ENCODE results near the gene RBP7.
A peak's percentile ranks its signal among the peaks of the same experiment; 100 is the strongest.

Gene RBP7

DNA sequence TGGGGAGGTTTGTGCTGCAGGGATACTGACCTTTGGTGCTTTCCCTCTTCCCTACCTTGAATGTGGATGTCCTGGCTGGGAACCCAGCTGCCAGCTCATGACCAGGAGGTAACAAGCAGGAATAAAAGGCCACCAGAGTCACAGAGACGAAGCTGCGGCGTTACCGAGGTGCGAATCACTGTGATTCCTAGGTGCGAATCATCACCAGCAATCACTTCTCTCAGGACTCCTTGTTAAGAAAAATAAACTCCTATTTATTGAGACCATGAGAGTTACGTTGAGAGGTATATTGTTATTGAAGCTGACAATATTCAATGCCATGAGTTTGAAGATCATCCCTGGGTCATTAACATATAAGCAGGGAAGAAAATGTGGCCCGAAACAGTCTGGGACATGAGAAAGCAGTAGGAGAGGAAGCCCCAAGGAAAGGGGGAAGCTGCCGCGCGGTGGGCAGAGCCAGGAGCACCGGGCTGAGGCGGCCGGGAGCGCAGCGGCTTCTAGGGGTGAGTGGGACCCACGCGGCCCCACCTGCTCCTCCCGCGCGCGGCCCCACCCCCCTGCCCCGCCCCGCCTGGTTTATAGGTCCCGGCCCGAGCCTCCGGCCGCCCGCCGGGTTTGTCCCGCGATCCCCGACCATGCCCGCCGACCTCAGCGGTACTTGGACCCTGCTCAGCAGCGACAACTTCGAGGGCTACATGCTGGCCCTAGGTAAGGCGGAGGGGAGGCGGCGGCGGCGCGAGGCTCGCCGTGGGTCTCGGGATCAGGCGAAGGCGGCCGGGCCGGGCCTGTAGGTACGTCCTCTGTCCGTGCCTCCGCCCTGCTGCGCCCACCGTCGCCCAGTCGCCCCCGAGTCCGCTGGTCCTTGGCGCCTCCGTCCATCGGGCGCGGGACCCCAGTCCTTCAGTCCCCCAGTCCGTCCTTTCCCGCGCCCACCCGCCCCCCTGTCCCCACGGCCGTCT lies at the start of gene RBP7:
Gene RBP7, plus strand, starts transcription at position 605 of the 959 bp plus-strand sequence. Its CDS starts 31 bp downstream, at position 636.
- Histone ChIP-seq H3K27ac (no peak within 1 kb of the TSS), H3K4me3 (ENCODE audit: low read depth, low read length) (peak within 1 kb of the TSS; percentile 53), H3K9me3 (ENCODE audit: severe bottlenecking) (no peaks in the 10 kb centered on the region), H3K36me3 (no peaks in the 10 kb centered on the region), H3K27me3 (ENCODE audit: insufficient read depth, low read depth, severe bottlenecking) (no peaks in the 10 kb centered on the region)
- DNase-seq, result peak; percentile 37
- TF ChIP-seq, protein P1, sequence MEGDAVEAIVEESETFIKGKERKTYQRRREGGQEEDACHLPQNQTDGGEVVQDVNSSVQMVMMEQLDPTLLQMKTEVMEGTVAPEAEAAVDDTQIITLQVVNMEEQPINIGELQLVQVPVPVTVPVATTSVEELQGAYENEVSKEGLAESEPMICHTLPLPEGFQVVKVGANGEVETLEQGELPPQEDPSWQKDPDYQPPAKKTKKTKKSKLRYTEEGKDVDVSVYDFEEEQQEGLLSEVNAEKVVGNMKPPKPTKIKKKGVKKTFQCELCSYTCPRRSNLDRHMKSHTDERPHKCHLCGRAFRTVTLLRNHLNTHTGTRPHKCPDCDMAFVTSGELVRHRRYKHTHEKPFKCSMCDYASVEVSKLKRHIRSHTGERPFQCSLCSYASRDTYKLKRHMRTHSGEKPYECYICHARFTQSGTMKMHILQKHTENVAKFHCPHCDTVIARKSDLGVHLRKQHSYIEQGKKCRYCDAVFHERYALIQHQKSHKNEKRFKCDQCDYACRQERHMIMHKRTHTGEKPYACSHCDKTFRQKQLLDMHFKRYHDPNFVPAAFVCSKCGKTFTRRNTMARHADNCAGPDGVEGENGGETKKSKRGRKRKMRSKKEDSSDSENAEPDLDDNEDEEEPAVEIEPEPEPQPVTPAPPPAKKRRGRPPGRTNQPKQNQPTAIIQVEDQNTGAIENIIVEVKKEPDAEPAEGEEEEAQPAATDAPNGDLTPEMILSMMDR (IDR thresholded peaks at IDR 0.05; ENCODE audit: low read depth, low read length), result no peak

DNA sequence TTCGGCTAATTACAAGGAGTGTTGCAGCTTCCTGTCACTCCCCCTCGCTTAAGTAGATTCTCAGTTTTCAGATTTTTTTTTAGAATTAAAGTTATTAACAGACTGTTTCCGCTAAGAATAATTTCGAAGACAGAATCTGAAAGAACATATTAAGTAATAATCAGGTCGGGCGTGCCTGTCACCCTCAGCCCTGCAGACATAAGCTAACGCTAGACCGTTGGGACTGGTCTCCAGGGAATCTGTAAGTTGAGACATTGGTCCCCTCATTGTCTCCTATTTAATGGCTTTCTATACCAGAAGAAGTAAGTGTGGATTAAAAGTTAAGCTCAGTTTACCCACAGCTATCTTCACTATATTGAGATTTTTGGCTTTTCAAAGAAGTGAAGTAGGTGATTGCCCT lies 39.3 kb upstream of the RBP7 start:
- TF ChIP-seq, protein P1 (IDR thresholded peaks at IDR 0.05; ENCODE audit: low read depth, low read length), result no peak
- no peak for DNase-seq
- no peaks in the 10 kb centered on the region for H3K36me3 ChIP-seq
- no peaks in the 10 kb centered on the region for H3K9me3 ChIP-seq (ENCODE audit: severe bottlenecking)
- no peak overlapping the region for H3K27ac ChIP-seq
- H3K27me3 ChIP-seq (ENCODE audit: insufficient read depth, low read depth, severe bottlenecking), result no peaks in the 10 kb centered on the region
- H3K4me3 ChIP-seq (ENCODE audit: low read depth, low read length), result no peak overlapping the region

DNA sequence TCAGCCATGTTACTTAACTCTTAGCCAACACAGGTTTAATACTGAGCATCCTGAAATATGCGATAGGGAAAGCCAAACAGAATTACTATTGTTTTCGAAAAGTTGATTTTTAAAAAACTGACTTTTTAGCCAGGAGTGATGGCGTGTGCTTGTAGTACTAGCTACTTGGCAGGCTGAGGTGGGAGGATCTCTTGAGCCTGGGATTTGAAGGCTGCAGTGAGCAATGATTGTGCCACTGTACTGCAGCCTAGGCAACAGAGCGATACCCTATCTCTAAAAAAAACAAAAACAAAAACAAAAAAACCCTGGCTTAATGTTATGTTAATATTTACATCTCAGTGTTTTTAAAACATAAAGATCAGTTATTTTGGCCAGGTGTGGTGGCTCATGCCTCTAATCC lies 37.0 kb upstream of the RBP7 start:
- no peaks in the 10 kb centered on the region for H3K9me3 ChIP-seq (ENCODE audit: severe bottlenecking)
- TF ChIP-seq, protein P1 (IDR thresholded peaks at IDR 0.05; ENCODE audit: low read depth, low read length), result no peak
- no peaks in the 10 kb centered on the region for H3K36me3 ChIP-seq
- no peak for DNase-seq
- H3K27me3 ChIP-seq (ENCODE audit: insufficient read depth, low read depth, severe bottlenecking), result no peaks in the 10 kb centered on the region
- H3K4me3 ChIP-seq (ENCODE audit: low read depth, low read length), result no peak overlapping the region
- H3K27ac ChIP-seq, result no peak overlapping the region

DNA sequence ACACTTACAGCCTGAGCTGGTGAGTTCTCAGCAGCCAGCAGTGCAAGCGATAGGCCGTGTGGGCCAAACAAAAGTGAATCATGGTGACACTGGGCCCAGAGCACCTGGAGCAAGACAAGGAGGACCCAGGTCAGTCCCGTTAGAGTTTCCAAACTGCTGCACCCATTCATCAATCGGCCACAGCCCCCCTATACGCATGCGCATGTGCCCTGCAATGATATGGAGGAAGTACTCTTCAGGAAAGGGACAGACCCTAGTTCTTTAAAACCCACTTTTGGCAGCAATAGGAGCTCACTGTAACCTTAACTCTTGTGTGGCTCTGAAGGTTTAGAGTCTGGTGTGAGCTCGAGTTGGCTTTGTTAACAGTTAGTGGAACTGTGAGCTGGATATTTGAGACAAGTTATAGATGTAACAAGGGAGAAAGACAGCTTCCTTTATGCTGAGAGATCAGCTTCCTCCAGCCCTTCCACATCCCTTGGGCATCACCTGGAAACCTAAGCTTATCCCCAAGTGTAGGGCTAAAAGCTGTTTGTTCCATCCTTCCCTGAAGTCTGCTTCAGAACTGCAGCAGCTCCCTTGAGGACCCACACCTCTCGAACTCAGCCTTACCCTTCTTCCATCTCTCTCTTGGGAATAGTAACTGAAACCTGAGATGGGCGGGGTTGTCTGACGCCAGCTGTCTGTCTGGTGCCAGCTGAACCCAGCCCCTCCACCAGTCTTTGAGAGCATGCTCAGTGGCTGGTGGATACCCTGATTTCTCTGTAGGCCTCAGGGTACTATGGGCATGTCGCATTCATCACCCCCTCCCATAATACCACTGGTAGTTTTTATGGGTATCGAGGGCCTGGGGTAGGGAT lies 36.1 kb upstream of the RBP7 start:
- TF ChIP-seq, protein P1 (IDR thresholded peaks at IDR 0.05; ENCODE audit: low read depth, low read length), result no peak
- Histone ChIP-seq H3K4me3 (ENCODE audit: low read depth, low read length) (no peak overlapping the region), H3K27ac (peak overlapping the region; percentile 14; the same call in 1 of the 2 replicates), H3K36me3 (no peaks in the 10 kb centered on the region), H3K27me3 (ENCODE audit: insufficient read depth, low read depth, severe bottlenecking) (no peaks in the 10 kb centered on the region), H3K9me3 (ENCODE audit: severe bottlenecking) (no peaks in the 10 kb centered on the region)
- DNase-seq, result peak; percentile 25

DNA sequence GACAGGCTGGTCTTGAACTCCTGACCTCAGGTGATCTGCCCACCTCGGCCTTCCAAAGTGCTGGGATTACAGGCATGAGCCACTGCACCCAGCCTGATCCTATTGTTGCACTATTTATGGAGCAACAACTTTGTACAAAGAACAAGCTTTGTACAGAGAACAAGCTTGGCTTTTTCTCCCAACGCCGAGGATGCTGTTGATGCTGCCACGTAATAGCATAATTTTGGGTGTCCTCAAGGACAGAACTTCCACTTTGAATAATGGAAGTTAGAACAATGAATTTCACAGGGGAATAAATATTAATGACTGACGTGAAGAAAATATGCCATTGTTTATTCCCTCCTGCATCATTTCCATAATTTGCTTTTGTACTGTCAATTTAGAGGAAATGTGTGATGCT lies 12.8 kb upstream of the RBP7 start:
- H3K4me3 ChIP-seq (ENCODE audit: low read depth, low read length), result no peak overlapping the region
- TF ChIP-seq, protein P1 (IDR thresholded peaks at IDR 0.05; ENCODE audit: low read depth, low read length), result no peak
- no peaks in the 10 kb centered on the region for H3K9me3 ChIP-seq (ENCODE audit: severe bottlenecking)
- H3K27me3 ChIP-seq (ENCODE audit: insufficient read depth, low read depth, severe bottlenecking), result no peaks in the 10 kb centered on the region
- H3K36me3 ChIP-seq, result peaks cover 11% of the 10 kb centered on the region
- no peak for DNase-seq
- H3K27ac ChIP-seq, result no peak overlapping the region

Data from WERI-Rb-1 (cell line).